HG03066 (cell line): ENCODE results near the gene RCAN3.

Experiments
- ATAC-seq: cut with Tn5 transposase; IDR thresholded peaks from one replicate; pipeline ENCODE4 v1.9.1; 2021; ENCODE audit warnings: low read depth; ENCODE audit not compliant: unreplicated experiment

Gene RCAN3

GRCh38 chr1:24572301-24572700 lies 69.7 kb downstream of the RCAN3 start:
- ATAC-seq, result no peak

GRCh38 chr1:24575905-24576587 lies 73.4 kb downstream of the RCAN3 start:
- ATAC-seq, result no peak

DNA sequence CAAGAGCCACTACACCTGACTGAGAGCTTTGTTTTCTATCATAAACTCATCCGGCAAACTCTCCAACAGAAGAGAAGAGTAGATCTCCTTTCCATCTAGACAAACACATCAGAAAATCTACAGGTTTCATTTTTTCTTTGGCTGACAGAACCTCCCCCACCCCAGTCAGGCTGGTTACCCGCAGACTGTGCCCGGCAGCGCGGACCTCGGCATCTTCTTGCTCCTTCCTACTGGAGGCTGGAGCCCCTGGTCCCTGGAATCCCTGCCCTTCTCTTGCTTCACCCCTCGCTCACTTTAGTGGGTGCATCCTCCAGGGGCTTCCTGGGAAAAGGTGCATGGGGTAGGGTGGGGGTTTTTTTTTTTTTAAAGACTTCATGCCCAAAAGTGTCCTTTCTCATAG lies 76.2 kb downstream of the RCAN3 start:
- no peak for ATAC-seq

DNA sequence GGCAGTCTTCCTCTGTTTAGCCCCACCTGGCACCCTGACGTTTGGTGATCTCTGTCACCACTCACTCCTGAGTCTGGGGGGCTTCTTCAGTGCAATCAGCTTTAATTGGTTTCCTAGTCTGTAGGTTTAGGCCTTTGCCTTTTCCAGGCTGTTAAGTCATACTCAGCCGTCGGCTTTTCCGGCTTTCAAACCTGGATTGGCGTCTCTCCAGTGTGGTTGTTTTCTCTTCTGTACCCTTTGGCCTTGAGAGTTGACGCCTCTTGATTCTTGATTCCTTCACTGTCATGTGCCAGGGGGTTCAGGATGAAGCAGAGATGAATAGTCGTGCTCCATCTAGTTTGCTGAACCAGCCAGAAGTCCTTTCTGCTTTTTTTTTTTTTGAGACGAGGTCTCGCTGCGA lies 78.1 kb downstream of the RCAN3 start:
- ATAC-seq, result no peak

GRCh38 chr1:24584171-24584647 lies 81.6 kb downstream of the RCAN3 start:
- no peak for ATAC-seq

DNA sequence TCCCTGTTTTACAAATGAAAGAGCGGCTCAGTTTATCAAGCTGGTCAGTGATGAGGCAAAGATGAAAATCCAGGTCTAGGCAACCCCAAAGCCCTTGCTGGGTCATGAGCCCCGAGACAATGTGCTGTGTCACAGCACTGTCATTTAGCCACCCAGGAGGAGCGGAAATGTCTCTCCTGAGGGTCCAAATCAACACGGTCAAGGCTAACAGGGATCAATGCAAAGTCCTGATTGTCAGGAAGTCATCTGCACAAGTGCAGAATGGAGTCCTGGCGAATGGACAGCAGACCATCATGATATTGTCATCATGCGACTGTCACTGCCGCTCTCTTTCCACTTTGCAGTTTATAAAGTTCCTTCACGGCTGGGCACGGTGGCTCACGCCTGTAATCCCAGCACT lies 83.5 kb downstream of the RCAN3 start:
- ATAC-seq, result no peak

DNA sequence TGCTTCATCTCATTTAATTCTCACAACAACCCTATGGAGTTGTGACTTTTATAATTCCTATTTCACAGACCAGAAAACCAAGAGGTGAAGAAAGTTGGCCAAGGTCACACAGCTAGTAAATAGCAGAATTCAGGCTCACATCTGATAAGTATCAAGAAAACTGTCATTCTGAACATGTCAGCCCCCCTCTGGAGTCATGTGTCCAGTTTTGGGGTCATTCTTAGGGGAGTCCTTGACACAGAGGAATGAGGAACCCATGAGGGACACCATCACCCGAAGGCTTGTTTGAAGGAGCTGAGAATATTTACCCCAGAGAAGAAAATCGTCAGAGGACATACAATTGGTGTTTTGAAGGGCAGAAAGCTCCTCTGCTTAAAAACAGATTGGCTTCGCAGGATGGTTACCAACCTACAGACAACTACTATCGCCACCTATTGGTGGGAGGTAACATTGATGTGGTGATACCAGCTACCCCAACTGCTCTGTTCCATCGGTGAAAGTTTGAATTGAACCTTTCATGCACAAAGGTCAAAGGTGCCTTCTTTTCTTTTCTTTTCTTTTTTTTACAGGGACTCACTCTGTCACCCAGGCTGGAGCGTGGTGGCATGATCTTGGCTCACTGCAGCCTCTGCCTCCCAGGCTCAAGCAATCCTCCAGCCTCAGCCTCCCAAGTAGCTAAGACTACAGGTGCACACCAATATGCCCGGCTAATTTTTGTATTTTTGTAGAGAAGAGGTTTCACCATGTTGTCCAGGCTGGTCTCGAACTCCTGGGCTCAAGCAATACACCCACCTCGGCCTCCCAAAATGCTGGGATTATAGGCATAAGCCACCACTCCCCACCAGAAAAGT lies 84.6 kb downstream of the RCAN3 start:
- ATAC-seq, result no peak

DNA sequence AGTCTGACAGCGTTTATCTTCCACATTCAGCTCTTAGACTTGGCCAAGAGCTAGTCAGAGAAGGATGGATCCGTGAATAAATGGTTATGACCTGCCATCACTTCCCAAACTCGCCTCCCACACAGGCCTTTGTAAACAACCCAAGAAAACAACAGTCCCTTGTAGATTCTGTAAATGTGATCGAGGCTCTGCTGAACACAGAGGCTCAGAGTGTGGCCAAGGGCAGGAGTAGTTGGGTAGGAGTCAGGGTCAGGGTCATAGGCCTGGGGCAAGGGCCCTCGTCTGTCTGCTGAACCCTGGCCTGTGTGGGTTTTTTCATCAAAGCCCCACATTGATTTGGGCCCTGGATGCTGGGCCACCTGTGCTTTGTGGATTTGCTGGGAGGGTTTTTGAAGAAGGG lies 85.9 kb downstream of the RCAN3 start:
- no peak for ATAC-seq

GRCh38 chr1:24589200-24589599 lies 86.6 kb downstream of the RCAN3 start:
- no peak for ATAC-seq
